Erythroblast (primary cell): ENCODE measurements around the gene ZNF860.

Source experiments
- GATA1 ChIP-seq: IDR thresholded peaks from 2 replicates; pipeline ENCODE4 v1.6.1; 2011; ENCODE audit warnings: low read depth, mild to moderate bottlenecking, control low read depth, low read length, moderate library complexity
- POLR2A ChIP-seq: IDR thresholded peaks from 2 replicates; pipeline ENCODE4 v1.6.1; 2011; ENCODE audit warnings: mild to moderate bottlenecking, low read length

GRCh38 chr3:32003380-32003779, 21.8 kb downstream of the ZNF860 start:
- no peak for TF ChIP-seq POLR2A
- TF ChIP-seq GATA1 = no peak
